Calu3 (cell line): ENCODE data around the gene EID2B. TPM values are rescaled to one million over a fixed set of nuclear protein-coding genes. Genes with fewer than 3 reads are reported as not detected.

Experiments
- Bru-seq: library from RNA; stranded (reverse); fragments of 400-500 nt; gene quantifications from one replicate; lab custom pipeline; 2021; lab: Mats Ljungman, UMichigan
- BruChase-seq, 2 experiments: library from RNA; stranded (reverse); fragments of 400-500 nt; gene quantifications; one replicate each; lab custom pipeline; 2021; lab: Mats Ljungman, UMichigan
- BruUV-seq: library from RNA; stranded (reverse); fragments of 400-500 nt; replicated peaks from 2 replicates; lab custom pipeline; 2021; lab: Mats Ljungman, UMichigan
- CTCF ChIA-PET: fragments of 300-600 bp; sonication (Branson Sonifier 250); formaldehyde crosslinking; loops from one replicate; lab custom pipeline; 2022; ENCODE audit warnings: antibody characterized with exemption; lab: Charles Lee
- DNase-seq: peaks from one replicate; pipeline ENCODE4 v3.0.0; 2022
- H3K27ac Mint-ChIP-seq: one replicate; pipeline ENCODE4 v1.8.0; 2022; ENCODE audit warnings: mixed read lengths; ENCODE audit not compliant: unreplicated experiment
- H3K27me3 Mint-ChIP-seq: one replicate; pipeline ENCODE4 v1.8.0; 2022; ENCODE audit warnings: mixed read lengths; ENCODE audit not compliant: unreplicated experiment
- H3K36me3 Mint-ChIP-seq: one replicate; pipeline ENCODE4 v1.8.0; 2022; ENCODE audit warnings: mild to moderate bottlenecking, moderate library complexity, mixed read lengths; ENCODE audit not compliant: insufficient read depth, unreplicated experiment
- H3K4me1 Mint-ChIP-seq: one replicate; pipeline ENCODE4 v1.8.0; 2022; ENCODE audit warnings: mild to moderate bottlenecking, low read depth, mixed read lengths; ENCODE audit not compliant: unreplicated experiment
- H3K4me3 Mint-ChIP-seq: one replicate; pipeline ENCODE4 v1.8.0; 2022; ENCODE audit warnings: mild to moderate bottlenecking, low read depth, moderate library complexity, mixed read lengths; ENCODE audit not compliant: unreplicated experiment
- H3K9me3 Mint-ChIP-seq: one replicate; pipeline ENCODE4 v1.8.0; 2022; ENCODE audit warnings: low read depth, mixed read lengths; ENCODE audit not compliant: unreplicated experiment
- intact Hi-C: fragments of 100-400 bp; cut with micrococcal nuclease; formaldehyde crosslinking; loops from one replicate; pipeline ENCODE4 v1.10.0; 2022; ENCODE audit not compliant: unreplicated experiment
- long read RNA-seq: library from polyadenylated mRNA; stranded (forward); transcript quantifications from one replicate; pipeline ENCODE4 v2.0.0, GENCODE V29; 2022
- total RNA-seq: library from RNA; stranded (reverse); gene quantifications from 2 replicates; pipeline ENCODE4 v1.2.3, GENCODE V29; 2022
- TF ChIP-seq, protein P1 (sequence below): fragments of 200-600 bp; IDR thresholded peaks from one replicate; pipeline ENCODE4 v1.8.0; 2022; ENCODE audit warnings: antibody characterized with exemption; ENCODE audit not compliant: unreplicated experiment

EID2B gene, protein sequence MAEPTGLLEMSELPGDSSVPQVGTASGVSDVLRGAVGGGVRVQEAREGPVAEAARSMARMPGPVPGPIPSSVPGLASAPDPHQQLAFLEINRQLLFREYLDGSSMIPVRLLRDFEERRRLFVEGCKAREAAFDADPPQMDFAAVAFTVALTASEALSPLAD
- total RNA-seq (2.4 and 3.3 TPM in 2 replicates), Bru-seq, nascent RNA (percentile 56 among the genes with signal in this experiment), BruChase-seq, experiment 1, labeled RNA remaining after a 6-hour chase (percentile 67 among the genes with signal in this experiment), BruChase-seq, experiment 2, labeled RNA remaining after a 2-hour chase (percentile 64 among the genes with signal in this experiment)
- long read RNA-seq, transcript EID2B-201 (1 exons, 1,865 nt): major isoform, 9 of 10 reads
- long read RNA-seq, partial matches to known transcripts: 0 of 10 reads
- long read RNA-seq, other reads (novel, unspliced or antisense): 0 of 10 reads

DNA sequence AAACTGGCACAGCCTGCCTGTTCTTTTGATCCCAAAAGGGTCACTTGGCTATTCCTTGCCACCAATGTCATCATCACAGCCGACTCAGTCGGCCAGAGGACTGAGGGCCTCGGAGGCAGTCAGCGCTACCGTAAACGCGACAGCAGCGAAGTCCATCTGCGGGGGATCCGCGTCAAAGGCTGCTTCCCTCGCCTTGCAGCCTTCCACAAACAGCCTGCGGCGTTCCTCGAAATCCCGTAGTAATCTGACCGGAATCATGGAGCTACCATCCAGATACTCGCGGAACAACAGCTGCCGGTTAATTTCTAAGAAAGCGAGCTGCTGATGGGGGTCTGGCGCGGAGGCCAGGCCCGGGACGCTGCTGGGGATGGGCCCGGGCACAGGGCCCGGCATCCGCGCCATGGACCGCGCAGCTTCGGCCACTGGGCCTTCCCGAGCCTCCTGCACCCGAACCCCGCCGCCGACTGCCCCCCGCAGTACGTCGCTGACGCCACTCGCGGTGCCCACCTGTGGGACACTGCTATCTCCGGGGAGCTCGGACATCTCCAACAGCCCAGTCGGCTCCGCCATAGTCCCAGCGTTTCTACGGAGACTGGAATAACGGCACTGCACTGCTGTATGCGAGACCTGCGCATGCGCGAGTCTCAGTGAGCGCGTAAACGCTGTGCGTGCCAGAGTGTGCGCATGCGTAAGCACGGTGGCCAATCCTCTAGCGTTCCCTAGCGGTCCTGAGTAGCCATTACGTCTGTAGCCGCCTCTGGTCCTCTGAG is at the start of gene EID2B:
Gene EID2B, minus strand, starts transcription at position 620 of the 770 bp plus-strand sequence. Its CDS starts 50 bp downstream, at position 570.
- TSS peak; percentile 36 for BruUV-seq
- TF ChIP-seq, protein P1, sequence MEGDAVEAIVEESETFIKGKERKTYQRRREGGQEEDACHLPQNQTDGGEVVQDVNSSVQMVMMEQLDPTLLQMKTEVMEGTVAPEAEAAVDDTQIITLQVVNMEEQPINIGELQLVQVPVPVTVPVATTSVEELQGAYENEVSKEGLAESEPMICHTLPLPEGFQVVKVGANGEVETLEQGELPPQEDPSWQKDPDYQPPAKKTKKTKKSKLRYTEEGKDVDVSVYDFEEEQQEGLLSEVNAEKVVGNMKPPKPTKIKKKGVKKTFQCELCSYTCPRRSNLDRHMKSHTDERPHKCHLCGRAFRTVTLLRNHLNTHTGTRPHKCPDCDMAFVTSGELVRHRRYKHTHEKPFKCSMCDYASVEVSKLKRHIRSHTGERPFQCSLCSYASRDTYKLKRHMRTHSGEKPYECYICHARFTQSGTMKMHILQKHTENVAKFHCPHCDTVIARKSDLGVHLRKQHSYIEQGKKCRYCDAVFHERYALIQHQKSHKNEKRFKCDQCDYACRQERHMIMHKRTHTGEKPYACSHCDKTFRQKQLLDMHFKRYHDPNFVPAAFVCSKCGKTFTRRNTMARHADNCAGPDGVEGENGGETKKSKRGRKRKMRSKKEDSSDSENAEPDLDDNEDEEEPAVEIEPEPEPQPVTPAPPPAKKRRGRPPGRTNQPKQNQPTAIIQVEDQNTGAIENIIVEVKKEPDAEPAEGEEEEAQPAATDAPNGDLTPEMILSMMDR: peak; percentile 98
- Mint-ChIP-seq H3K27ac (no peak within 1 kb of the TSS), H3K4me1 (no peaks in the 10 kb centered on the region), H3K4me3 (peak within 1 kb of the TSS; percentile 83), H3K9me3 (no peaks in the 10 kb centered on the region), H3K36me3 (peaks cover 16% of the 10 kb centered on the region), H3K27me3 (peaks cover 9% of the 10 kb centered on the region)
- intact Hi-C loops: loop anchor here (1.0 to 5.0 kb wide), 4 partner anchors 35 to 140 kb away; partner anchors contain the start of genes DLL3, MED29 and PAF1
- DNase-seq: peak; percentile 96
- CTCF ChIA-PET: interaction anchor here (0.5 to 2.6 kb wide), 9 partner anchors 14 to 1636 kb away, joined by 3 to 21 read pairs (median 4); partner anchors contain the start of gene TIMM50

DNA sequence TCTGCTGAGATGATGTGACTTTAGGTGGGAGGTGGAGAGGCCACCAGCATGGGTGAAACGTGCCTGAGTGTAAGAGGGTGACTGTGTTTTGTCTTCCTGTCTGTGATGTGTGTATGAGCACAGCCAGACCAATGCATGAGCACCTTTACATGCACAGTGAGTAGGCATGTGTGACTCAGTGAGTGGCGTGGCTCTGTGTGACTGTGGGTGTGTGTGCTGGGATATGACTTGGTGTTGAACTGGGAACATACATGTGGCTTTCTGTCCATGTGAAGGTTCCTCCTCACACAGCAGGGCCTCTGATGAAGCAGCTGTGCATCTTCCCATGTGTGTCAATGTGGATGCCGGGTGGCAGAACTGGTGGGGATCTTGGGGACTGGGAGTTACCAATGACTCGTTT is 49.8 kb upstream of the EID2B start:
- intact Hi-C loops: no loop called here
- TF ChIP-seq, protein P1: no peak
- H3K4me1 Mint-ChIP-seq: peaks cover 4% of the 10 kb centered on the region
- no TSS peak for BruUV-seq
- H3K36me3 Mint-ChIP-seq: no peaks in the 10 kb centered on the region
- DNase-seq: no peak
- CTCF ChIA-PET: no interaction called here
- H3K27ac Mint-ChIP-seq: no peak overlapping the region
- peaks cover 4% of the 10 kb centered on the region for H3K27me3 Mint-ChIP-seq
- H3K9me3 Mint-ChIP-seq: peaks cover 6% of the 10 kb centered on the region
- no peak overlapping the region for H3K4me3 Mint-ChIP-seq

DNA sequence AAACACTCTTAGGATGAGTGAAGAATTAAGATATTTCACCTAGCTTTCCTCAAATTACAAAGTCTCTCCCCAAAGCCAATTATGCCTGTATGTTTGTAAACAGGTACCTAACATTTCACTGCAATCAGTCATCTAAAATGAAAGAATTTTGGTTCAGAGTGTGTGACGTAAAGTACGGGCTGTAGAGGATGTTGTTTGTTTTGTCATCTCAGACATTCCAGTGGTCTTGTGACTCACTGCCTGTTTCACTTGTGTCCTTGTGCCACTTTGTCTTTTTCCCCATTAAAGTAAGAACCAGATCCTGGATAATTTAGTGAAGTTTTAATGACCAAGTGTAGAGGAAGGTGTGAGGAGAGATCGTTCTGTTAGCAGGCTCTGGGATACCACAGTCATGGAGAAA is 36.0 kb upstream of the EID2B start:
- TF ChIP-seq, protein P1: no peak
- CTCF ChIA-PET: no interaction called here
- BruUV-seq: no TSS peak

DNA sequence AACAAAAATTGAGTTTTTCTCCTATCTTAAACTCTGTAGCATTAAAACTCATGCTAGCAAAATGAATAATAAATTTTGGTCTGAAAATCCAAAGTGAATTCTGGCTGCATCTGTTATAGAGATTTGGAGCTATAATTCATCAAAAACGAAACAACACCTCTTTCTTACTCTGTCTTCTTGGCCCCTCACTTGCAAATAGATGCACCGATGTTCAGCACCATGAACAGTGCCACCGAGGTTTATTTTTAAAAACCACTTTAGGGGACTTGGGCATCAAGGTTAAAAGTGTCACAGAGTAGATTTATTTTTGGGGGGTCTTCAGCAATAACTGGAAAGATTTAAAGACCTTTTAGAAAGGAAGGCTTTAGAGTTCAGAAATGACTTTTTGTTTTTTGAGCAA is 33.4 kb upstream of the EID2B start:
- Mint-ChIP-seq H3K4me1 (peaks cover 11% of the 10 kb centered on the region), H3K36me3 (no peaks in the 10 kb centered on the region), H3K27me3 (peaks cover 12% of the 10 kb centered on the region), H3K4me3 (no peak overlapping the region), H3K27ac (no peak overlapping the region), H3K9me3 (no peaks in the 10 kb centered on the region)
- no peak for DNase-seq
- intact Hi-C loops: no loop called here
- no TSS peak for BruUV-seq
- TF ChIP-seq, protein P1: no peak
- CTCF ChIA-PET: no interaction called here

More for the DNA sequence above, 36.0 kb upstream of the EID2B start:
- peaks cover 5% of the 10 kb centered on the region for H3K9me3 Mint-ChIP-seq
- intact Hi-C loops: no loop called here
- H3K4me1 Mint-ChIP-seq: peaks cover 11% of the 10 kb centered on the region
- DNase-seq: peak; percentile 25
- H3K27ac Mint-ChIP-seq: peak overlapping the region; percentile 66
- H3K27me3 Mint-ChIP-seq: peaks cover 36% of the 10 kb centered on the region
- H3K36me3 Mint-ChIP-seq: no peaks in the 10 kb centered on the region
- H3K4me3 Mint-ChIP-seq: no peak overlapping the region
